ENCODE data around the gene RABL6.
"Not testable (repeated sequence)": the region's sequence is repeated elsewhere in the genome, so short reads cannot be mapped to it uniquely, and the experiment has no call there.

Gene RABL6

GRCh38 chr9:136795000-136795348 lies 12.8 kb upstream of the RABL6 start:
- no peak for DNase-seq (ENCODE audit: low spot score)

- DNase-seq (ENCODE audit: low spot score): no peak
Observed at GRCh38 chr9:136796238-136796774, 11.4 kb upstream of the RABL6 start, which contains the start of gene CCDC183. Gene CCDC183, plus strand, starts transcription at chr9:136796338. Its CDS starts 60 bp downstream, at chr9:136796398.

- DNase-seq (ENCODE audit: low spot score): not testable (repeated sequence)
Observed at GRCh38 chr9:136796775-136797347, 10.9 kb upstream of the RABL6 start.

GRCh38 chr9:136798708-136799078 lies 9.1 kb upstream of the RABL6 start:
- no peak for DNase-seq (ENCODE audit: low spot score)

- no peak for DNase-seq (ENCODE audit: low spot score)
Observed at GRCh38 chr9:136799079-136799853, 8.5 kb upstream of the RABL6 start.

GRCh38 chr9:136799854-136800657 lies 7.7 kb upstream of the RABL6 start:
- DNase-seq (ENCODE audit: low spot score): peak; percentile 92

- DNase-seq (ENCODE audit: low spot score): no peak
Observed at GRCh38 chr9:136802321-136802720, 5.4 kb upstream of the RABL6 start.

GRCh38 chr9:136803009-136803550 lies 4.7 kb upstream of the RABL6 start:
- not testable (repeated sequence) for DNase-seq (ENCODE audit: low spot score)

- DNase-seq (ENCODE audit: low spot score): no peak
Observed at GRCh38 chr9:136803551-136804508, 3.9 kb upstream of the RABL6 start.

GRCh38 chr9:136804509-136805206 lies 3.1 kb upstream of the RABL6 start:
- DNase-seq (ENCODE audit: low spot score): no peak

- no peak for DNase-seq (ENCODE audit: low spot score)
Observed at GRCh38 chr9:136805207-136805740, 2.5 kb upstream of the RABL6 start.

GRCh38 chr9:136806067-136806466 lies 1.7 kb upstream of the RABL6 start:
- DNase-seq (ENCODE audit: low spot score): no peak

GRCh38 chr9:136806631-136807201 lies 1.0 kb upstream of the RABL6 start:
- no peak for DNase-seq (ENCODE audit: low spot score)

GRCh38 chr9:136808075-136808805 lies 492 bp downstream of the RABL6 start:
- peak; percentile 62 for DNase-seq (ENCODE audit: low spot score)

GRCh38 chr9:136808806-136809158 lies 1.0 kb downstream of the RABL6 start:
- DNase-seq (ENCODE audit: low spot score): no peak

- DNase-seq (ENCODE audit: low spot score): no peak
Observed at GRCh38 chr9:136814725-136815421, 7.1 kb downstream of the RABL6 start.

- no peak for DNase-seq (ENCODE audit: low spot score)
Observed at GRCh38 chr9:136815422-136815782, 7.7 kb downstream of the RABL6 start.

- DNase-seq (ENCODE audit: low spot score): no peak
Observed at GRCh38 chr9:136820971-136821825, 13.4 kb downstream of the RABL6 start.
